HG03135 (cell line): ENCODE results near the gene MTG1.
"Not testable (repeated sequence)": the region's sequence is repeated elsewhere in the genome, so short reads cannot be mapped to it uniquely, and the experiment has no call there.

Experiments
- ATAC-seq: cut with Tn5 transposase; IDR thresholded peaks from one replicate; pipeline ENCODE4 v1.9.1; 2021; ENCODE audit warnings: mild to moderate bottlenecking, moderate library complexity; ENCODE audit not compliant: unreplicated experiment

MTG1 gene

DNA sequence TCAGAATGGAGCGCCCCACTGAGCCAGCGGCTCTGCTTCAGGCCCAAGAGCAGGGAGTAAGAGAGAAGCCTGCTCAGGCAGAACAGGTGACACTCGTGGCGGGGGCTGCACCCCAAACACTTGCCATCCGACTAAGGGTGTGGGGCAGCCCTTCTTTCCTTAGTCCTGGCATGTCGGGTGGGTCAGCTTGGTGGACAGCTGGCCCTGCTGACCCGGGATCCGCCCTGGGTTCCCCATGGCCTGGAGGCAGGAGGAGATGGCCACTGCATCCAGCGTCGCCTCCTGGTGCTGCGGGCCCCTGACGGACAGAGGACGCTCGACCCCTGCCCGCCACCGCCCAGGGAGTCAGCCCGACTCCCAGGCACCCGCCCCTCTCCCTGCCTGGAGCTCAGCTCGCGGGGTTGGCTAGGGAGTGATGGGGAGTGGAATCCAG is 16.1 kb upstream of the MTG1 start:
- ATAC-seq, result no peak

GRCh38 chr10:133378251-133379096 is 15.5 kb upstream of the MTG1 start:
- ATAC-seq, result peak; percentile 40

GRCh38 chr10:133379152-133379800 is 14.7 kb upstream of the MTG1 start, which contains the start of gene PAOX:
TSS of gene PAOX (plus strand) at chr10:133379262. CDS start at chr10:133379317, 55 bp downstream.
- ATAC-seq, result peak; percentile 53

GRCh38 chr10:133379801-133380666 is 13.9 kb upstream of the MTG1 start:
- peak; percentile 1 for ATAC-seq

DNA sequence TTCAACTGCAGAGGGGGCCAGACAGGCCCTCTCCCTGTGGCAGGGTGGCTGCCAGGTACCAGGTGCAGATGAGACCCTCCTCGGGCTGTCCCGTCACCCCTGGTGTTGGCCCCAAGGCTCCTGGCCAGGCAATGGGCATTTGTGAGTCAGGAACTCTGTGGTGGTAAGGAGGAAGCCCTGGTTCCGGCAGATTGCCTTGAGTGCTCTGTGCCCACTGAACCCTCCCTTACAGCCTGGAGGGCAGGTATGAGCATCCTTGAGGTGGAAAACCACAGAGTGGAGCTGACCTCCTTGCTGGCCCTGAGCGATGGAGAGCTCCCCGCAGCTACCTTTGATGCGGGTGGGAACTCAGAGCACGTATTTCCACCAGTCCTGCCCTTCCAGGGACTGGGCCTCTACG is 12.9 kb upstream of the MTG1 start:
- no peak for ATAC-seq

DNA sequence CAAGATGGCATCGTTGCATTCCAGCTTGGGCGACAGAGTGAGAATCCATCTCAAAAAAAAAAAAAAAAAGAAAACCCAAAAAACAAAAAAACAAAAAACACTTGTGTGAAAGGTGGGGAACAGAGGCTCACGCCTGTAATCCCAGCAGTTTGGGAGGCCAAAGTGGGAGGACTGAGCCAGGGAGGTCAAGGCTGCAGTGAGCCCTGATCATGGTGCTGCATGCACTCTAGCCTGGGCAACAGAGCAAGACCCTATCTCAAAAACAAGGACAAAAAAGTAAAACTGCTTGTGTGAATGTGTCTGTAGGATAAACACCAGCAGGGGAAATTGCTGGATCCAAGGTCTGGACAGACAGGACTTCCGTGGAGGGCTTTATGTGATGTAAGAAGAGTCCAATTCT is 10.4 kb upstream of the MTG1 start:
- ATAC-seq, result no peak

DNA sequence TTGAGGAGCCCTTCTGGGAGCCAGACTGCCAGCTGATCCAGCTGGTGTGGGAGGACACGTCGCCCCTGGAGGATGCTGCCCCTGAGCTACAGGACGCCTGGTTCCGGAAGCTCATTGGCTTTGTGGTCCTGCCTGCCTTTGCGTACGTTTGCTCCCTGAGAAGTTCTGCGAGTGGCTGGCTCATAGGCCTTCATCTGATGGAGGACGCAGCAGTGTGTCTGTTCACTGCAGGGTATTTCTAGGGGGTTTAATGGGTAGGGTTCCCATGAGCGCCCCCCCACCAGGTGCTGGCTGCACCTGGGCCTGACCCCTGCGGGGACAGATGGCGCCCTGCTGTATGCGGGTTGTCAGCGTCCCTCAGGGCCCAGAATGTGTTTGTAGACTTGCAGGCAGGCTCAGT is 9.9 kb upstream of the MTG1 start:
- no peak for ATAC-seq

GRCh38 chr10:133385214-133385613 is 8.7 kb upstream of the MTG1 start:
- ATAC-seq, result no peak

- ATAC-seq, result not testable (repeated sequence)
Measured at GRCh38 chr10:133386951-133387350, 7.0 kb upstream of the MTG1 start.

DNA sequence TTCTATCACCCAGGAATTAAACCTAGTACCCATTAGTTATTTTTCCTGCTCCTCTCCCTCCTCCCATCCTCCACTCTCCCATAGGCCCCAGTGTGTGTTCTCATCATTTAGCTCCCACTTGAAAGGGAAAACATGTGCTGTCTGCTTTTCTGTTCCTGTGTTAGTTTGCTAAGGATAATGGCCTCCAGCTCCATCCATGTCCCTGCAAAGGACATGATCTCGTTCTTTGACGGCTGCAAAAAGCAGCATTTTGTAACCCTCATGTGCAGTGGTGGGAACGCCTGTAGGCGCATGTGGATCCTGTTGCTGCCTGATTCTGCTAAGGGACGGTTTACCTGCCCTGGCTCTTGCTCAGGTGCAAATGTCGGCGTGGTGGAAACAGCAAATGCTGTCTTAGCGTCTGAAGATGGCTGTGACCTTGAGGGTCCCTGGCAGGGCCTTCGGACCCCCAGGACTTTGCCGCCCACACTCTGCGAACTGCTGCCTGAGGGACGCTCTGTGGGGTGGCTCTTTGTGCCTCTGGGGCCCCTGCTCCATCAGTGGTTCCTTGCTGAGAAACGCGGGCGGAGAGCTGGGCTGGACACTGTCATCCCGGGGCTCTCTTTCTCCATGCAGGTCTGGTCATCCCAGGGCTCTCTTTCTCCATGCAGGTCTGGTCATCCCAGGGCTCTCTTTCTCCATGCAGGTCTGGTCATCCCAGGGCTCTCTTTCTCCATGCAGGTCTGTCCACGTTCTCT is 5.6 kb upstream of the MTG1 start:
- ATAC-seq, result peak; percentile 1

GRCh38 chr10:133388973-133389818 is 4.8 kb upstream of the MTG1 start:
- peak; percentile 80 for ATAC-seq

DNA sequence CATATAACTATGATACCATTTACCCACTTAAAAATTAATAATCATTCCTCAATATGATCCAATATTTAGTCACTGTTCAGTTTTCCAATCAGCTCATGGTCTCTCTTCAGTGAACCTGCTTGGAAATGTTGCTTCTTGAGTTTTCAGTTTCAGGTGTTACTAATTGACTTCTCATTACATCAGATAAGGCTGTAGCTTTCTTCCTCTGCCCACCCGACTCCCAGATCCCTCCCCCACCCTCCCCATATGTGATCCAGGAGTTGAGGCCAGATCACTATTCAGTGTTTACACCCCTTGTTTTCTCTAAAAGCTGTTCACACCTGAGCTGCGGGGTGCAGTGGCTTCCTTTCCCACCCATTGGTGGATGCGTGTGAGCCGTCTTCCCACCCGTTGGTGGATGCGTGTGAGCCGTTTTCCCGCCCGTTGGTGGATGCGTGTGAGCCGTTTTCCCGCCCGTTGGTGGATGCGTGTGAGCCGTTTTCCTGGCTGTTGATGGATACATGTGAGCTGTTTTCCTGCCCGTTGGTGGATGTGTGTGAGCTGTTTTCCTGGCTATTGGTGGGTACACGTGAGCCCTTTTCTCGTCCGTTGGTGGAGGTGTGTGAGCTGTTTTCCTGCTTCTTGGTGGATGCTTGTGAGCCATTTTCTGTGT is 3.2 kb upstream of the MTG1 start:
- no peak for ATAC-seq

- ATAC-seq, result no peak
Measured at GRCh38 chr10:133391249-133391635, 2.7 kb upstream of the MTG1 start.

GRCh38 chr10:133391761-133392518 is 2.0 kb upstream of the MTG1 start:
- no peak for ATAC-seq

GRCh38 chr10:133393401-133394063 is 425 bp upstream of the MTG1 start:
- ATAC-seq, result no peak

DNA sequence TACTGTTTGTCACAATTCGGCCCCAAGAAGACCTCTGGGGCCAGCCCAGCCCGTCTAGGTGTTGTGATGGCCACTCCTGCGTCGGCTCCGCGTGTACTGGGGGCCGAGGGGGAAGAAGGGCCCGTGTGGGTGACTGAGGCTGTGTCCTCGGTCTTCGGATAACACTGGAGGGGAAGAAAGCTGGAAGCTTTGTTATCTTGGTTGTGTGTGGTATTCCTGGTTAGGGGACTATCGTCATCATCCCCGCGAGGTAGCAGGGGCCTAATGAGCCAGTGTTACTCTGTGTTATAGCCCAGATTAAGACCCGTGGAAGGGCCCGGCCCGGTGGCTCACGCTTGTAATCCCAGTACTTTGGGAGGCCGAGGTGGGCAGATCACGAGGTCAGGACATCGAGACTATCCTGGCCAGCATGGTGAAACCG is 854 bp downstream of the MTG1 start:
- no peak for ATAC-seq

DNA sequence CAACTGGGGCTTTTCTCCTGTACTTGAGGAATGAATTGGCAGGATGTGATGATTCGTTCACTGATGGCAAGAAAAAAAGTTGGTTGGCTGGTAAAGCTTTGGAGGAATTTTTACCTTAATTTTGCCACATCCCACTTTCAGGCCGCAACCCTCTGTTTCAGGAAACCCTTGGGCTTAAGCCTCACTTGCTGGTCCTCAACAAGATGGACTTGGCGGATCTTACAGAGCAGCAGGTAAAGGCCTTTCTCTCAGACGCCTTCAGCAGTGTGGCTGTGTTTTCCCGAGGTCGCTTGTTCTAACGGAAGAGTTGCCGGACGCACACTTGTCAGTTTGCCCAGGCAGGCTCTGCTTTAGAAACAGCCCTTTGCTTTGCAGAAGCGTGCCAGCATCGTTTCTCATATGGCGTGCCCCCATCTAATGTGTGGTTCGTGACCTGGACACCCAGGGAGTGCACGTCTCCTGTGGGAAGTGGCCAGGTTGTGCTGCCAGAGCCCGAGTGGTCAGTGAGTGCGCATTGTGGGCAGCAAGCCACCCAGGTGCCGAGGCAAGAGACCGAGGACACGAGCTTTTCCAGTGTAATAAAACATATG is 2.2 kb downstream of the MTG1 start:
- no peak for ATAC-seq

DNA sequence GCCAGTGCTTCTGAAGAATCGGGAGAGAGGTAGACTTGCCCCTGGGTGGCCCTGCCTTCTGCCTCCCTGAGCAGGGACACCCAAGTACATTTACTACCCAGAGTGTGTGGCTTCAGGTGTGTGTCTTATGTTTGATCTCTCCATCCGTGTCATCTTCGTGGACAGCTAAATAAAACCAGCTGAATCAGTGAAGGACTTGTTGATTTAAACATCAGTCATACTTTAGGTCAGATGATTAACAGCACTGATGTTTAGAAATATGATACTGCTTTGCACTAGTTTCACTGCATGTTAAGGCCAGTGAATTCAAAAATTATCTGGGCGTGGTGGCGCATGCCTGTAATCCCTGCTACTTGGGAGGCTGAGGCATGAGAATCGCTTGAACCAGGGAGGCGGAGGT is 4.0 kb downstream of the MTG1 start:
- no peak for ATAC-seq
